ENCODE measurements around the gene DNAH10.

Gene DNAH10

DNA sequence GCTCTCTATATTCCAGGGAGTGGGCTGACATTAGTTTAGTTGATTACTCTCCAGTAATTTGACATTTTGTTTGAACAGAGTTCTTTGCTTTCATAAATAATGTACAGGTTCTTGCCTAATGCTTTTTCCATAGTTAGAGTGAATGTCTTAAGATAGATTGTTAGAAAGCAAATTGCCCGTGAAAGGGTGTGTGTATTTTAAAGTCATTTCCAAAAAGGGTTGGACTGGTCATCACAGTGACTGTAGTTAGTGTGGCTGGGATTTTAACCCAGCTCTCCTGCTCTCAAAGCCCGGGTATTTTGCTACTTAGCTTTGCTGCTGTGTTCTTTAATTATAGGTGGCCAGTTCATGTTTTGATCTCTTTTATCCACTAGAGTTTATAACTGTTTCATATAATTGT lies 74.2 kb downstream of the DNAH10 start:
- H3K27me3 ChIP-seq (ENCODE audit: insufficient read depth, insufficient read length), result no peaks in the 10 kb centered on the region
- H3K4me3 ChIP-seq (ENCODE audit: insufficient read length, low read depth), result no peak overlapping the region
- H3K36me3 ChIP-seq (ENCODE audit: insufficient read depth, insufficient read length, low read length), result no peaks in the 10 kb centered on the region
- TF ChIP-seq ZNF274 (IDR thresholded peaks at IDR 0.05; ENCODE audit: low read depth, low read length) (no peak), SUZ12 (IDR thresholded peaks at IDR 0.05; ENCODE audit: extremely low read depth, insufficient read depth, insufficient read length) (no peak), YY1 (IDR thresholded peaks at IDR 0.05; ENCODE audit: insufficient read depth, insufficient read length) (no peak)
- peaks cover 8% of the 10 kb centered on the region; the same call in 1 of the 2 replicates for H3K9me3 ChIP-seq (ENCODE audit: insufficient read depth, low read length)
- no peaks in the 10 kb centered on the region for H3K4me1 ChIP-seq (ENCODE audit: insufficient read depth, insufficient read length)
- no peak overlapping the region for H3K9ac ChIP-seq (ENCODE audit: insufficient read length, low read depth)
- DNase-seq (ENCODE audit: low read depth, low spot score), result no peak

DNA sequence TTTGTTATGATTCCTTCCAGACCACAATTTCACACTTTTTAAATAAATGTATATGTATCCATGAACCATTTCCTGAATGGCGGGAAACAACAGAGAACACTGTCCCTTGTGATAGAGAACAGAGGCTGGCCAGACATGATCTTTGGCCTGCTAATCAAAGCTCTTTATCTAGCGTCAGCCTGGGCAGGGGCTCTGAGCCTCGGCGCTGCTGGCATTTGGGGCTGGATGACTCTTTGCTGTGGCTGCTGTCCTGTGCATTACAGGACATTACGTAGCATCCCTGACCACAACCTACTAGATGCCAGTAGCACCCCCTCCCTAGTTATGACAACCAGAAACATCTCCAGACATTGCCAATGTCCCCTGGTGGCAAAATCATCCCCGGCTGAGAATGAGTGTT lies 77.7 kb downstream of the DNAH10 start:
- no peak for TF ChIP-seq ZNF274 (IDR thresholded peaks at IDR 0.05; ENCODE audit: low read depth, low read length)
- TF ChIP-seq YY1 (IDR thresholded peaks at IDR 0.05; ENCODE audit: insufficient read depth, insufficient read length), result no peak
- TF ChIP-seq SUZ12 (IDR thresholded peaks at IDR 0.05; ENCODE audit: extremely low read depth, insufficient read depth, insufficient read length), result no peak
- H3K36me3 ChIP-seq (ENCODE audit: insufficient read depth, insufficient read length, low read length), result no peaks in the 10 kb centered on the region
- no peak for DNase-seq (ENCODE audit: low read depth, low spot score)

DNA sequence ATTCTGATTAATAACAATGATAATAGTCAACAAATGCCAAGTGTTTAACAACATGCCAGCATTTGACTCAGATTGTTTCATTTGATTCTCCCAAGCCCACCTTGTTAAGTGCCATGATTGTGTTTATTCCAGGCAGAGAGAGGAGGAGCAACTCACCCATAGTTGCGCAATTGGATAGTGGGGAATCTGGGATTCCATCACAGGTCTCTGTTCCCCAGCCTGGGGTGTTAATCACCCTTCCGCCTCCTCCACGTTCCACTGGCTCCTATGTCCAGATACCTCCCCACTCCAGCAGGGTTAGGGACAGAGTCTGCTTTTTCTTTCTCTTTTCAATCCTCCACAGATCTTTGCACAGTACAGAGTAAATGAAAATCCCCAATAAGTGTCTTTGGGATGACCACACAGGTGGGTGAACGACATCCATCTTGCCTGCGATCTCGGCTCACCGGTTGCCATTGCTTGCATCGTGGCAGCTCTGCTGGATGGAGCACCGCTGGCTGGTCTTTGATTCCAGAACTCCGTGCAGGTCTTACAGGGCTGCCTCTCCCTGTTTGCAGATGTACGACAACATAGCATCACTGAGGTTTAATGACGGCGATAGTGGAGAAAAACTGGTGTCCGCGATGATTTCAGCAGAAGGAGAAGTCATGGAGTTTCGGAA lies 78.8 kb downstream of the DNAH10 start:
- no peak for DNase-seq (ENCODE audit: low read depth, low spot score)
- H3K4me3 ChIP-seq (ENCODE audit: insufficient read length, low read depth), result no peak overlapping the region
- no peak overlapping the region for H3K9ac ChIP-seq (ENCODE audit: insufficient read length, low read depth)
- no peaks in the 10 kb centered on the region for H3K36me3 ChIP-seq (ENCODE audit: insufficient read depth, insufficient read length, low read length)
- H3K27me3 ChIP-seq (ENCODE audit: insufficient read depth, insufficient read length), result no peaks in the 10 kb centered on the region
- no peaks in the 10 kb centered on the region for H3K4me1 ChIP-seq (ENCODE audit: insufficient read depth, insufficient read length)
- H3K9me3 ChIP-seq (ENCODE audit: insufficient read depth, low read length), result no peaks in the 10 kb centered on the region
- TF ChIP-seq SUZ12 (IDR thresholded peaks at IDR 0.05; ENCODE audit: extremely low read depth, insufficient read depth, insufficient read length) (no peak), ZNF274 (IDR thresholded peaks at IDR 0.05; ENCODE audit: low read depth, low read length) (no peak), YY1 (IDR thresholded peaks at IDR 0.05; ENCODE audit: insufficient read depth, insufficient read length) (no peak)

More for the DNA sequence above, 77.7 kb downstream of the DNAH10 start:
- H3K4me1 ChIP-seq (ENCODE audit: insufficient read depth, insufficient read length), result no peaks in the 10 kb centered on the region
- H3K9me3 ChIP-seq (ENCODE audit: insufficient read depth, low read length), result peaks cover 6% of the 10 kb centered on the region; the same call in 1 of the 2 replicates
- H3K27me3 ChIP-seq (ENCODE audit: insufficient read depth, insufficient read length), result no peaks in the 10 kb centered on the region
- H3K4me3 ChIP-seq (ENCODE audit: insufficient read length, low read depth), result no peak overlapping the region
- H3K9ac ChIP-seq (ENCODE audit: insufficient read length, low read depth), result no peak overlapping the region

- Histone ChIP-seq H3K36me3 (ENCODE audit: insufficient read depth, insufficient read length, low read length) (no peaks in the 10 kb centered on the region), H3K9me3 (ENCODE audit: insufficient read depth, low read length) (no peaks in the 10 kb centered on the region), H3K27me3 (ENCODE audit: insufficient read depth, insufficient read length) (no peaks in the 10 kb centered on the region), H3K9ac (ENCODE audit: insufficient read length, low read depth) (no peak overlapping the region), H3K4me1 (ENCODE audit: insufficient read depth, insufficient read length) (no peaks in the 10 kb centered on the region), H3K4me3 (ENCODE audit: insufficient read length, low read depth) (no peak overlapping the region)
- no peak for DNase-seq (ENCODE audit: low read depth, low spot score)
- TF ChIP-seq YY1 (IDR thresholded peaks at IDR 0.05; ENCODE audit: insufficient read depth, insufficient read length) (no peak), SUZ12 (IDR thresholded peaks at IDR 0.05; ENCODE audit: extremely low read depth, insufficient read depth, insufficient read length) (no peak), ZNF274 (IDR thresholded peaks at IDR 0.05; ENCODE audit: low read depth, low read length) (no peak)
Measured at GRCh38 chr12:123843912-123844748, 82.0 kb downstream of the DNAH10 start.

DNA sequence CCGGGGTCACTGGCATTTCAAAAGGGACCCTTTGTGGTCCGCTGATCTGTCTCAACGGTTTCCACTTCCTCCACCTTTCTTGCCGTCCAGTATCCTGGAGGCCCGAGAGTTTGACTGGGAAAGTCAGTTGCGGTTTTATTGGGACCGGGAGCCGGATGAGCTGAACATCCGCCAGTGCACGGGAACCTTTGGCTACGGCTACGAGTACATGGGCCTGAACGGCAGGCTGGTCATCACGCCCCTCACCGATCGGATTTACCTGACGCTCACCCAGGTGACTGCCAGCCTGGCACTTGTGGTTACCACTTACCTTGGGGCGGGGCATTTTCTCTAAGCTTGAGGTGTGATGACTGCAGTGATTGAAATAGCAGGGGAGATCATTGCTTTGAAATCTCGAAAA lies 83.8 kb downstream of the DNAH10 start:
- no peaks in the 10 kb centered on the region for H3K36me3 ChIP-seq (ENCODE audit: insufficient read depth, insufficient read length, low read length)
- H3K4me3 ChIP-seq (ENCODE audit: insufficient read length, low read depth), result no peak overlapping the region
- no peaks in the 10 kb centered on the region for H3K9me3 ChIP-seq (ENCODE audit: insufficient read depth, low read length)
- H3K27me3 ChIP-seq (ENCODE audit: insufficient read depth, insufficient read length), result peaks cover 4% of the 10 kb centered on the region
- no peak for TF ChIP-seq YY1 (IDR thresholded peaks at IDR 0.05; ENCODE audit: insufficient read depth, insufficient read length)
- TF ChIP-seq ZNF274 (IDR thresholded peaks at IDR 0.05; ENCODE audit: low read depth, low read length), result no peak
- TF ChIP-seq SUZ12 (IDR thresholded peaks at IDR 0.05; ENCODE audit: extremely low read depth, insufficient read depth, insufficient read length), result no peak
- H3K4me1 ChIP-seq (ENCODE audit: insufficient read depth, insufficient read length), result no peaks in the 10 kb centered on the region
- no peak for DNase-seq (ENCODE audit: low read depth, low spot score)
- no peak overlapping the region for H3K9ac ChIP-seq (ENCODE audit: insufficient read length, low read depth)

- Histone ChIP-seq H3K4me3 (ENCODE audit: insufficient read length, low read depth) (no peak overlapping the region), H3K4me1 (ENCODE audit: insufficient read depth, insufficient read length) (no peaks in the 10 kb centered on the region), H3K27me3 (ENCODE audit: insufficient read depth, insufficient read length) (peaks cover 4% of the 10 kb centered on the region), H3K9me3 (ENCODE audit: insufficient read depth, low read length) (no peaks in the 10 kb centered on the region), H3K36me3 (ENCODE audit: insufficient read depth, insufficient read length, low read length) (no peaks in the 10 kb centered on the region), H3K9ac (ENCODE audit: insufficient read length, low read depth) (no peak overlapping the region)
- TF ChIP-seq SUZ12 (IDR thresholded peaks at IDR 0.05; ENCODE audit: extremely low read depth, insufficient read depth, insufficient read length) (no peak), ZNF274 (IDR thresholded peaks at IDR 0.05; ENCODE audit: low read depth, low read length) (no peak), YY1 (IDR thresholded peaks at IDR 0.05; ENCODE audit: insufficient read depth, insufficient read length) (no peak)
- no peak for DNase-seq (ENCODE audit: low read depth, low spot score)
Measured at GRCh38 chr12:123846340-123846739, 84.2 kb downstream of the DNAH10 start.

- Histone ChIP-seq H3K9ac (ENCODE audit: insufficient read length, low read depth) (no peak overlapping the region), H3K9me3 (ENCODE audit: insufficient read depth, low read length) (no peaks in the 10 kb centered on the region), H3K27me3 (ENCODE audit: insufficient read depth, insufficient read length) (peaks cover 4% of the 10 kb centered on the region), H3K4me1 (ENCODE audit: insufficient read depth, insufficient read length) (no peaks in the 10 kb centered on the region), H3K36me3 (ENCODE audit: insufficient read depth, insufficient read length, low read length) (no peaks in the 10 kb centered on the region), H3K4me3 (ENCODE audit: insufficient read length, low read depth) (no peak overlapping the region)
- no peak for DNase-seq (ENCODE audit: low read depth, low spot score)
- no peak for TF ChIP-seq ZNF274 (IDR thresholded peaks at IDR 0.05; ENCODE audit: low read depth, low read length)
Measured at GRCh38 chr12:123847019-123847418, 84.9 kb downstream of the DNAH10 start.
